Suppressor macrophage (primary cell): ENCODE measurements around the gene KLHL33.
A peak's percentile ranks its signal among the peaks of the same experiment; 100 is the strongest.
"Not testable (repeated sequence)": the region's sequence is repeated elsewhere in the genome, so short reads cannot be mapped to it uniquely, and the experiment has no call there.

Experiments
- DNase-seq, 4 experiments: peaks; one replicate each; pipeline ENCODE4 v3.0.0-alpha.2; 2020 to 2022

Gene KLHL33

DNA sequence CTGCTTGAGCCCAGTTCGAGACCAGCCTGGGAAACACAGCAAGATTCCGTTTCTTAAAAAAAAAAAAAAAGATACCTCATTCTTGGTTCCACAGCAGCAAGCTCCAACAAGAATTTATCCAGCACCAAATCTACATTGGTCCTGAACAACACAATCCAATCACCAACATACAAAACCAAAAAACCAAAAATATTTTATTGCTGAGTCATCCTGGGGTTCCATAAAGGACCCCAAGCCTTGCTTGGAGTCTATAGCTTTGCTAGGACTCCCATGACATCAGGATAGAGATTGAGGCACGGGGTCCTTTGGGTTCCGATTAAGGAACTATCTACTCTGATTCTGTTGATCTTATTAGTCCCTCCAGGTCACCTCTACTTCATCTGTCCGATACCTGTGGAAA is 10.9 kb upstream of the KLHL33 start:
- DNase-seq: no peak

DNA sequence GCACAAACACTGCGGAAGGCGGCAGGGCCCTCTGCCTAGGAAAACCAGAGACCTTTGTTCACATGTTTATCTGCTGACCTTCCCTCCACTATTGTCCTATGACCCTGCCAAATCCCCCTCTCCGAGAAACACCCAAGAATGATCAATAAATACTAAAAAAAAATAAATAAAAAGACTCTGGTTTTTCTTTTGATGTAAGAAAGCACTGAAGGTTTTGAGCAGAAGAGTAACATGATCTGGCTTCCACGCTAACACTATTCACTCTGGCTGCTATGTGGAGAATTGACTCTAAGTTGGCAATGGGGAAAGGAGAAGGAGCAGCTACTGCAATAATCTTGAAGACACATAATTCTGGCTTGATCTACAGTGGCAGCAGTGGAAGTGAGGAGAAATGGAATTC is 7.7 kb upstream of the KLHL33 start:
- DNase-seq: not testable (repeated sequence)

DNA sequence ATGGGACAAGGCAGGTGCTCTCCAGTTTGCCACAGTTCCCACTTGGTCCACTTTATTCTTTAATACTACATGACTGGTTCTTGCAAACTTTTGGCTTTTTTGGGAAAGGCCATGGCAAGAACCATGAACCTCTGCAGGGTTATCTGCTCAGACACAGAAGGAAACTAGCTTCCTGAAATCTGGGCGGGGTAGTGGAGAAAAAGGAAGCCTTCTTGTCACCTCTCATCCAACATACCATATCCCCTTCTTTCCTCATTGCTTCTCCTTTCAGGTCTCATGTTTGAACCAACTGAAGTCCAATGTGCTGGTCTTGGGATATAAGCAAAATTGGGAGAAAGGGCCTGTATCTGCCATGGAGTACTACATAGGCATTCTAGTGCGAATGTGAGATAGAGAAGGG is 5.5 kb upstream of the KLHL33 start:
- DNase-seq: peak in 3 of 4 experiments; percentile 40 to 64 (median 46)

GRCh38 chr14:20440882-20441281 is 4.9 kb upstream of the KLHL33 start:
- peak; percentile 24 to 51 (median 49) for DNase-seq

GRCh38 chr14:20440465-20440864 is 4.5 kb upstream of the KLHL33 start:
- DNase-seq: no peak

DNA sequence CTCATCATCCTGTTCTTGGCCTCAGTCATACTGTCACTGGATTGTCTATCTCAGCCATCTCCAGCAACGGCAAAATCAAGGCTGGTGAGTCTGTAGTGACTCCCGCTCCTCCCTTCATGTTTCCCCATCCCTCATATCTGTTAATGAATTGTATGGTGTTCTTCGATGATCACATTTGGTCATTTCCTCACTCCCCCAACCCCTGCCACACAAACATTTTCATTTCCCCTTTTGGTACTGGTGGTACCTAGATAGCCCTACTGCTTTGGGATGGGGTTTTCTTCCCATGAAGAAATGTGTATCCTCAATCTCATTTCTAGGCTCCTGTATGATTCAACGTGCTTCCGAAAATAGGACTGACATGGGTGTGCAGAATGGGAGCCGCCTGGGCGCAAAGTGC is 2.7 kb upstream of the KLHL33 start:
- peak in 2 of 4 experiments; percentile 26 to 32 for DNase-seq

DNA sequence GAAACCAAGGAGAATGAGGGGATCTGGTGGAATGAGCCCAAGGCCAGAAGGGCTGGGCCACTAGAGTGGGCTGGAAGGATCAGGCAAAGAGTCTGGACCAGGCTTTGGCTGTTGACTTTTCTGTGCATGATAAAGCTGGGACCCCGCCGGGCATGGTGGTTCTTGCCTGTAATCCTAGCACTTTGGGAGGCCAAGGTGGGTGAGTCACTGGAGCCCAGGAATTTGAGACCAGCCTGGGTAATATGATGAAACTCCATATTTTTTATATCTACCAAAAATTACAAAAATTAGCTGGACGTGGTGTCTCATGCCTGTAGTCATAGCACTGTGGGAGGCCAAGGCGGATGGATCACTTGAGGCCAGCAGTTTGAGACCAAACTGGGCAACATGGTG is 393 bp upstream of the KLHL33 start:
- no peak for DNase-seq

DNA sequence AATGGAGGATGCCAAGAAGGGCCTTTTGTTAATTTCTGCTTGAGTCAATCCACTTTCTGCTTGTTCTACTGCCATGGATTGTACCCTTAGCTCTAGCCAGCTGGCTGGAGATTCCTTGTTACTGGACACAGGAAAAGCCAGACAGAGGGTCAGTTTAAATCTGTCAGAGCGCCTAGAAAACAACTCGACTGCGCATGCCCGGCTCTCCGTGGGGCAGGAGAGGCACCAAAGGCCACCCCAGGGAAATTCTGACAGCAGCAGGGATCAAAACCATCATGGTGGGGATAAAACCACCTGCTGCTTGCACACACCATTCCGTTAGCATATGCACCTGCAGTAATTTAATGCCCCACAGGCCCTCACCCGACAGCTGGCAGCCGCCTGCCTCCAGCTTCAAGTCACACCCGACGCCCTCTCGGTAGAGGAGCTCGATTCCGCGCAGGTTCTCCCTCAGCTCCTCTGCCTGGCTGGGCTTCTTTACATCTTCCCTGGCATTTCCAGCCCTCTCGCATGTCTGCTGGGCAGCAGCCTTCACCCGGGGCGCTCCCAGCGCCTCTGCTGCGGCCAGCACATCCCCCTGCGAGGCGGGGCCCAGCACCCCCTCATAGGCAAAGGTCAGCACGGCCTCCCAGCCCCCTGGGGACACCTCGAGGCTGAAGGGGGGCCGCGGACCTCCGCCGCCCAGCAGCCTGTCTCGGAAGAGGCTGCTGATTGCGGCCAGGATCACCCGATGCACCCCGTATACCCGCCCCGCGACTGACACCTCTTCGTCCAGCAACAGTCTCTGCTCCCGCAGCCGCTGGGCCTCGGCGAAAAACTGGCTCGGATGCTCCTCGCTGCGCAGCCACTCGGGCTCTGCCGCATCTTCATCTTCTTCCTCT is 1.0 kb downstream of the KLHL33 start:
- no peak for DNase-seq

- peak in 2 of 4 experiments; percentile 24 to 29 for DNase-seq
These were observed 5.9 kb downstream of the KLHL33 start for GRCh38 chr14:20429801-20430669.

DNA sequence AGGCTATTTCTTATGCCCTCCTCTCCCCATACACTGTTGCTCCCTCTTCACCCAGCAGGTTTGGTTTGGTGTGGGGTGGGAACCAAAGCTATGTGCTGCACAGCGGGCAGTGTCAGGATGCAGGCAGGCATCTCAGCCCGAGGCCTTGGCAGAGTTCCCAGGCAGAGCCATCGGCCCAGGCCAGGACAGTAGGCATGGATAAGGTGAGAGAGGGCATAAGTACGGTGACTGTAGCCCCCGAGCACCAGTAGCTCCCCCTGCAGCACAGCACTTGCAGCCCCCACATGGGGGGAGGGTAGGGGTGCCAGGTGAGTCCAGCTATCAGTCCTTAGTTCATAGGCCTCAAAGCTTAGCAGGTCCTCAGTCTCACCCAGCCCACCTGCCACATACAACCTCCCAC is 7.2 kb downstream of the KLHL33 start:
- DNase-seq: peak in 1 of 4 experiments; percentile 9

- peak in 1 of 4 experiments; percentile 13 for DNase-seq
These were observed 8.0 kb downstream of the KLHL33 start for GRCh38 chr14:20428010-20428365.

DNA sequence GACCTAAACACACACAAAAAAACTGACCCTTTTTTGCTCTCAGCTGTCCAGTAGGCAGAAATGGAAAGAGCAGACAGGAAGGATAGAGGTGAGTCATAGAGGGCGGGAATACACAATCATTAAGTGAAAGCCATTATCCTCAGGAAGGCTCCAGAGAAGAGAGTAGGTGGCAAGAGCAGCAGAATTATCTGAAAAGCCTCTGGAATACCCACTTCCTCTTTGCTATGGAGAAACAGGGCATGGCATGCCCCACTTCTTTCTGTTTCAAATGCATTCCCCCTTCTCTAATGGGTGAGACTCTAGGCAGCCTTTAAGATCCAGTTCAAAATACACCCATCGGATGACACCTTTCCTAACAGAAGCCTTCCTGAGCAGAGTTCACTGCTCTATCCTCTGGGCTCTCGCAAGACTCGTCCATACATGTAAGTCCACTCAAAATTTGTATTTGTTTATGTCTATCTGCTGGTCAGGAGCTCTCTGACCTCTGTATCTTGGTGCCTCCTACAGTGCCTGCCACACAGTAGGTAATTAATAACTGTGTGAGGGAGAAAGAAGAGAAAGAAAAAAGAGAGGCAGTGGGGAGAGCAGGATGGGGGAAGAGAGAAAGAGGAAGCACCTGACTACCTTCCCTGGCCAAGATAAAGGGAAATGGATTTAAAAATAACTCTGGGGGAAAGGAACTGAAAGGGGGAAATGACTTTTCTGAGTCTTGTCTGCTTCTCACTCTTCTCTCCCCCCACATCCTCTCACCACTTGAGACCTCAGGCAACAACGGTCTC is 8.5 kb downstream of the KLHL33 start:
- peak; percentile 72 to 91 (median 82) for DNase-seq

GRCh38 chr14:20424851-20425250 is 11.1 kb downstream of the KLHL33 start:
- no peak for DNase-seq

DNA sequence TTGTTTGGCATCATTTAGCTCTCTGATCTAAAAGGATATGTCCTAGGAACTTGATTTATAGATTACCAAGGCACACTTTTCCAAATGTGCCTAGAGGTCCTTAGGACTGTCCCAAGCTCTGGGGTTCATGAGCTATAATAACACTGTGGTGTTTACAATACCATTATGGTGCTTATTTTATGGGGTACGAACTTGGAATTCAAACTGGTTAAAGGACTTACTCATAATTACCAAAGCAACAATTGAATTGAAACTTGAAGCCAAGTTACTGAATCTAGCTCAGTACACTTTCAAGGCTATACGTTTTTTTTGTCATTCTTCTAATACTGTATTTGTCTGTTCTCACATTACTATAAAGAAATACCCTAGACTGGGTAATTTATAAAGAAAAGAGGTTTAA is 13.1 kb downstream of the KLHL33 start:
- DNase-seq: no peak

GRCh38 chr14:20421267-20421666 is 14.7 kb downstream of the KLHL33 start:
- DNase-seq: no peak

DNA sequence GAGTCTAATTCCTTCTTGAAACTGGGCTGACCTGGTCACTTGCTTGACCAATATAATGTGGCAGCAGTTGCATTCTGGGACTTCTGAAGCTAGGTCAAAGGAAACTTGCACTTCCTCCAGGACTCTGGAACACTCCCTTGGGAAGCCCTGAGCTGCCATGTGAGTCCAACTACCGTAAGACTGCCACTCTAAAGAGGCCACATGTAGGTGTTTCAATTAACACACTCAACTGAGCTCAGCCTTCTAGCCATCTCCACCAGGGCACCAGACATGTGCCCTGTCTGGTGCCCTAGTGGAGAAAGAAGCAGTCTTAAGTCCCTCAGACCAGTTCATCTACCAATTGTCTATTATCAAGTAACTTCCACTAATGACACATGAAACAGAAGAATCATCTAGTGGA is 16.5 kb downstream of the KLHL33 start:
- DNase-seq: peak in 3 of 4 experiments; percentile 12 to 28 (median 27)

DNA sequence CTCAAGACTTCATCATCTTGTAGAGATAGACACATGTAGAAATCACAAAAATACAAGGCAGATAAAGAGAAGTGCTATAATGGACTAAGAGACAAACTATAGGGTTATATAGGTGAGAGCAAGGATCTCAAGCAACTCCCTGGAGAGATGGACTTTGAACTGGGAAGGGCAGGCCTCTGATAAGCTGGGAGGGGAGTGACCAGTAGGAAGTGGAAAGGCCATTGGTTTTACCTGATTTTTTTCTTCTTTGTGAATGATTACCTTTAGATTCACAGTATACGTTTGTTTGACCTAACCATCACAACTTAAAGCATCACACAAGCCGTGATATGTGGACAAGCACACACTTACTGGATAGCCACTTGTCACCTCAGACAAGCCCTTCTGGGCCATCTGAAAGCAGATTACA is 17.5 kb downstream of the KLHL33 start:
- DNase-seq: no peak

DNA sequence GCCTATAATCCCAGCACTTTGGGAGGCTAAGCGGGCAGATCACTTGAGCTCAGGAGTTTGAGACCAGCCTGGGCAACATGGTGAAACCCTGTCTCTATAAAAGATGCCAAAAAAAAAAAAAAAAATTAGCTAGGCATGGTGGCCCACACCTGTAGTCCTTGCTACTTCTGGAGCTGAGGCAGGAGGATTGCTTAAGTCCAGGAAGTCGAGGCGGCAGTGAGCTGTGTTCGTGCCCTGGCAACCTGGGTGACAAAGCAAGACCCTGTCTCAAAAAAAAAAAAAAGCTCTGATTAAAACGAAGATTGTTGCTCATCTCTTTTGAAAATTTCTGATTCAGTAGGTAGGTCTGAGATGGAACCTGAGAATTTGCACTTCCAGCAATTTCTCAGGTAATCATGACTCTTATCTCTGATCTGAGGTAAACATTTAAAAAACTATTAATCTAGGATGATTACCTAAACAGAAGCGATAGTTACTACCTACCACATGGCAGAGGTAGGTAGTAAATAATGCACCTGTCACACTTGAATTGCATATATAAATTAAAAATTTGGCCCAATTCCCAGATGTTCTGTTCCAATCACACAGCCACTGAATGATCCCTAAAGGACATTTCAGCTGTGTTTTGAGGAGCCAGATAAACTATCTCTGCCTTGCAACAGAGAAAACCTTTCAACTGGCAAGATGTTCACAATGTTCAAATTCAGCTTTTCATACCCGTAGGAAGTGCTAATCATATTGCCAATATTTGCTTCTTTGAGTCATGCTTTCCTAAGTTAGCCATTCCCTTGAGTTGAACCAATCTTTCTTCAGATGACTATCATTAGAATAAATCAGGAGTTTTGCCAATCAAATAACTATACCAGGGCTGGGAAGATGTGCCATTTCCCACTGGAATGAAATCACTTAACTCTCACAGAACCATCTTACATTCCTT is 18.4 kb downstream of the KLHL33 start:
- DNase-seq: no peak

DNA sequence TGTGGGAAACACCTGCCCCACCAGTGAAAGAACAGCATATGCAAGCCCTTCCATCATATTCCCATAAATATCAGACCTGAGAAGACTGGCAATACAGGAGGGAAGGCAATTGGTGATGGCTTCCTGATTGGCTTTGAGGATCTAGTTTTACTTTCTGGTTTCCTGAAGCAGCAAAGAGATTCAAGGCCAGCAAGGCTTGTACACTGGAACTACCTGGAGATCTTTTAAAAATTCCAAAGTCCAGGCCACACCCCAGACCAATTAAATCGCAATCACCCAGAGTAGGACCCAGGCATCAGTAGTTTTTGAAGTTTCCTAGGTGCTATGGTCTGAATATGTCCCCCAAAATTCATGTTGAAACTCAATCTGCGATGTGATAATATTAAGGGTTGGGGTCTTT is 19.7 kb downstream of the KLHL33 start:
- no peak for DNase-seq

DNA sequence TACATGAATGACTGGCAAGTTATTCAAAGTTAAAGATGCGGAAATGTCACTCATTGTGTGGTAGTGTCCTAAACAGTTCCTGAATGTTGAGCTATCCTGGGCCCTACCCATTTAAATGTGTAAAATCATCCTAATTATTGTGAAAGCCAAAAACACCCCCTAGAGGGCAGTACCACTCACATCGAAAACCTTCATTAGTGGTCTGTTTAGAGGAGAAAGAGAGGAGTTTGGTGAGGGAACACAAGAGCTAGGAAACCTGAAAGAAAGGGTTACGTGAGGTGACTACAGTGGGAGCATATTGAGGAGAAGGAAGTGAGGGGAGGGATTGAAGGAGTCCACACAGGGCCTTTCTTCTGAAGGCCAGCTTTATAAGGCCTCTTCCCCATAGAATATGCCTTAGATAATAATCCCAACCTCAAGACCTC is 20.2 kb downstream of the KLHL33 start:
- DNase-seq: peak; percentile 73 to 86 (median 78)

- DNase-seq: peak; percentile 40 to 71 (median 64)
These were observed 22.3 kb downstream of the KLHL33 start for GRCh38 chr14:20413744-20414082.
